Caco-2 (cell line): ENCODE results near the gene SELENOW. TPM values are rescaled to one million over a fixed set of nuclear protein-coding genes. Genes with fewer than 3 reads are reported as not detected.
"Not testable (repeated sequence)": the region's sequence is repeated elsewhere in the genome, so short reads cannot be mapped to it uniquely, and the experiment has no call there.

Experiments used
- BruUV-seq: library from RNA; stranded (reverse); fragments of 400-500 nt; replicated peaks from 2 replicates; lab custom pipeline; 2021; lab: Mats Ljungman, UMichigan
- CTCF ChIA-PET: fragments of 300-600 bp; sonication (Branson Sonifier 250); formaldehyde crosslinking; loops from one replicate; lab custom pipeline; 2022; ENCODE audit warnings: antibody characterized with exemption; lab: Charles Lee
- POLR2A ChIA-PET: fragments of 300-600 bp; sonication (Branson Sonifier 250); formaldehyde crosslinking; loops from one replicate; lab custom pipeline; 2022; ENCODE audit warnings: antibody characterized with exemption; lab: Charles Lee
- DNase-seq, 2 experiments: peaks; one replicate each; pipeline versions ENCODE4 v3.0.0 to v3.0.0-alpha.2; 2020 to 2022
- H3K27me3 ChIP-seq: replicated peaks from 2 replicates; pipeline ENCODE4 v1.6.0; 2011; ENCODE audit warnings: low read length; ENCODE audit not compliant: control insufficient read depth, insufficient read depth
- H3K36me3 ChIP-seq: 2 replicates; pipeline ENCODE4 v1.5.1; 2011; ENCODE audit warnings: low read length; ENCODE audit not compliant: control insufficient read depth, insufficient read depth
- H3K4me1 ChIP-seq: fragments of 250-450 bp; sonication (Bioruptor Pico); 2 replicates; pipeline ENCODE4 v1.5.1; 2020; ENCODE audit warnings: mild to moderate bottlenecking
- H3K4me3 ChIP-seq: 2 replicates; pipeline ENCODE4 v1.5.1; 2011; ENCODE audit warnings: low read depth, mild to moderate bottlenecking, control low read depth, low read length
- H3K9me3 ChIP-seq: fragments of 250-450 bp; sonication (Bioruptor Pico); 2 replicates; pipeline ENCODE4 v1.5.1; 2020; ENCODE audit warnings: mild to moderate bottlenecking, moderate library complexity
- H3K27ac Mint-ChIP-seq: one replicate; pipeline ENCODE4 v1.8.0; 2022; ENCODE audit warnings: mixed read lengths; ENCODE audit not compliant: unreplicated experiment
- H3K27me3 Mint-ChIP-seq: one replicate; pipeline ENCODE4 v1.8.0; 2022; ENCODE audit warnings: mixed read lengths; ENCODE audit not compliant: insufficient read depth, unreplicated experiment
- H3K36me3 Mint-ChIP-seq: one replicate; pipeline ENCODE4 v1.8.0; 2022; ENCODE audit warnings: mild to moderate bottlenecking, mixed read lengths; ENCODE audit not compliant: insufficient read depth, unreplicated experiment
- H3K4me1 Mint-ChIP-seq: one replicate; pipeline ENCODE4 v1.8.0; 2022; ENCODE audit warnings: low read depth, mixed read lengths; ENCODE audit not compliant: unreplicated experiment
- H3K4me3 Mint-ChIP-seq: one replicate; pipeline ENCODE4 v1.8.0; 2022; ENCODE audit warnings: mild to moderate bottlenecking, moderate library complexity, mixed read lengths; ENCODE audit not compliant: unreplicated experiment
- H3K9me3 Mint-ChIP-seq: one replicate; pipeline ENCODE4 v1.8.0; 2022; ENCODE audit warnings: mixed read lengths; ENCODE audit not compliant: unreplicated experiment
- CTCF ChIP-seq, 2 experiments: fragments of 200-600 bp in 1 of 2; IDR thresholded peaks; 1 replicate in 1 of 2; 2 replicates in 1 of 2; pipeline versions ENCODE4 v1.5.1 to v1.8.0; 2011 to 2022; ENCODE audit warnings: antibody characterized with exemption in 1 of 2, control low read depth in 1 of 2, inconsistent platforms in 1 of 2, low read depth in 1 of 2, low read length in 1 of 2, mild to moderate bottlenecking in 1 of 2, moderate library complexity in 1 of 2; ENCODE audit not compliant: insufficient read depth in 1 of 2, severe bottlenecking in 1 of 2, unreplicated experiment in 1 of 2
- intact Hi-C: fragments of 100-400 bp; cut with micrococcal nuclease; formaldehyde crosslinking; loops from one replicate; pipeline ENCODE4 v1.10.0; 2022; ENCODE audit not compliant: unreplicated experiment
- total RNA-seq: library from RNA; stranded (reverse); gene quantifications from 2 replicates; pipeline ENCODE4 v1.2.3, GENCODE V29; 2022

SELENOW gene
- total RNA-seq, 1 experiment from 2014 or later, result 110 TPM

DNA sequence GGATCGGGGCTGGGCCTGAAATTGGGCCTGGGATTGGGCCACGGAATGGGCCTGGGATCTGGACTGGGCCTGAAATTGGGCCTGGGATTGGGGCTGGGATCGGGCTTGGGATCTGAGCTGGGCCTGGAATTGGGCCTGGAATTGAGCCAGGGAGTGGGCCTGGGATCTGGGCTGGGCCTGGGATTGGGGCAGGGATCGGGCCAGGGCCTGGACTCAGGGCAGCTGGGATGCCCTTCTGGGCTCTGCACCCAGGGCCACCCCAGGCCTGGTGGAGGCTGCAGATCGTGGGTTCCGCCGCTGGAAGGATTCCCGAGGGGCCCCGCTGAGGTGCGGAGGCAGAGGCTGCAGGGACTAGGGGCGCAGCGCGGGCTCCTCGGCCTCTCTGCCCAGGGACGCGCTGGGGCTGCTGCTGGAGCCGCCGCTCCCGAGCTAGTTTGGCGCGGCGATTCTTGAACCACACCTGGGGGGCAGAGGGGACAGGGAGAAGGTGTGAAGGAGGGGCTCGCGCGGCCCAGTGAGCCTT is 24.1 kb downstream of the SELENOW start:
- ChIA-PET CTCF (interaction anchor here (0.6 kb wide), 1 partner anchor 1036 kb away, joined by 3 read pairs; no protein-coding TSS in a partner anchor), POLR2A (no interaction called here)
- Histone ChIP-seq H3K4me3 (no peak overlapping the region), H3K9me3 (no peaks in the 10 kb centered on the region), H3K36me3 (no peaks in the 10 kb centered on the region), H3K27me3 (no peaks in the 10 kb centered on the region; the same call in 1 of the 2 replicates), H3K4me1 (no peaks in the 10 kb centered on the region)
- Mint-ChIP-seq H3K9me3 (no peaks in the 10 kb centered on the region), H3K27me3 (no peaks in the 10 kb centered on the region), H3K36me3 (no peaks in the 10 kb centered on the region), H3K4me1 (no peaks in the 10 kb centered on the region), H3K27ac (no peak overlapping the region), H3K4me3 (no peak overlapping the region)
- BruUV-seq, result no TSS peak
- intact Hi-C loops, result no loop called here
- no peak for TF ChIP-seq CTCF (IDR thresholded peaks at IDR 0.05; ENCODE audit: insufficient read depth in 1 of 2, low read depth in 1 of 2, low read length in 1 of 2, severe bottlenecking in 1 of 2, unreplicated experiment in 1 of 2)
- no peak for DNase-seq

GRCh38 chr19:47803148-47803547 is 24.6 kb downstream of the SELENOW start:
- H3K27ac Mint-ChIP-seq, POLR2A ChIA-PET, intact Hi-C loops, DNase-seq, H3K36me3 Mint-ChIP-seq, BruUV-seq, H3K4me3 ChIP-seq, H3K9me3 ChIP-seq, H3K27me3 Mint-ChIP-seq, H3K9me3 Mint-ChIP-seq, H3K4me1 ChIP-seq, H3K27me3 ChIP-seq, H3K4me3 Mint-ChIP-seq, CTCF ChIA-PET, H3K36me3 ChIP-seq, H3K4me1 Mint-ChIP-seq: not testable (repeated sequence)

GRCh38 chr19:47803671-47804070 is 25.2 kb downstream of the SELENOW start:
- H3K4me3 Mint-ChIP-seq, H3K27me3 ChIP-seq, H3K36me3 Mint-ChIP-seq, intact Hi-C loops, H3K36me3 ChIP-seq, H3K27ac Mint-ChIP-seq, H3K27me3 Mint-ChIP-seq, H3K4me1 ChIP-seq, CTCF ChIA-PET, POLR2A ChIA-PET, H3K4me1 Mint-ChIP-seq, DNase-seq, H3K4me3 ChIP-seq, BruUV-seq, H3K9me3 ChIP-seq, H3K9me3 Mint-ChIP-seq: not testable (repeated sequence)

DNA sequence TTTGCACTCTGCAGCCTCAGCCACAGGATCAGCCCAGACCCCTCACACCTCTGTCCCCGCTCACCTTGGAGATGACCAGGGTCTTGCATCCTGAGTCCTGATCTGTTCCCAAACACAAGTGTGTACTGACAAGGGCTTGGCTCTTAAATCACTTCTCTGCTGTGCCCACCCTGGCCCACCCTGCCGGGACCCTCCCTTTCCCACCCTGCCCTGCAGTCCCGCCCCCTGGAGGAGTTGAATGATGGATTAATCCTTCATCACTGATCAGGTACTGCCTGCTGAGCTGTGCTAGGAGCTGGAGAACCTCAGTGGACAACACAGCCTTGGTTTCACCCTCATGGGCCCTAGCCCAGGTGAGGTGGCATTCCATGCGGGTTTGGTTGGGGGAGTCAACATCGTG is 25.9 kb downstream of the SELENOW start, which contains the start of gene TPRX1:
TPRX1 (minus strand) TSS at position 101 of the 400 bp plus-strand sequence; CDS start at position 89, 12 bp downstream.
- H3K36me3 Mint-ChIP-seq, intact Hi-C loops, H3K36me3 ChIP-seq, H3K4me1 ChIP-seq, BruUV-seq, H3K9me3 Mint-ChIP-seq, DNase-seq, H3K27me3 Mint-ChIP-seq, H3K4me3 Mint-ChIP-seq, CTCF ChIA-PET, H3K4me3 ChIP-seq, H3K4me1 Mint-ChIP-seq, POLR2A ChIA-PET, H3K27me3 ChIP-seq, H3K27ac Mint-ChIP-seq, H3K9me3 ChIP-seq: not testable (repeated sequence)
